Astrocyte (in vitro differentiated cells and primary cell): ENCODE measurements around the gene PROS1. TPM values are rescaled to one million over a fixed set of nuclear protein-coding genes. Genes with fewer than 3 reads are reported as not detected.
"Not testable (repeated sequence)": the region's sequence is repeated elsewhere in the genome, so short reads cannot be mapped to it uniquely, and the experiment has no call there.

Source experiments
- DNase-seq: peaks from one replicate; pipeline ENCODE4 v3.0.0-alpha.2; 2010; ENCODE audit warnings: low read depth
- FAIRE-seq: peaks from 2 replicates; lab custom pipeline; 2011; peaks lifted over from hg19 to GRCh38; lab: Jason Lieb, UNC
- H2AFZ ChIP-seq: 2 replicates; pipeline ENCODE4 v1.6.0; 2012; ENCODE audit warnings: low read depth, low read length, inconsistent platforms
- H3K27ac ChIP-seq: 2 replicates; pipeline ENCODE4 v1.5.1; 2011; ENCODE audit warnings: low read depth, low read length, inconsistent platforms
- H3K27me3 ChIP-seq: 2 replicates; pipeline ENCODE4 v1.6.0; 2011; ENCODE audit warnings: low read length, inconsistent platforms; ENCODE audit not compliant: insufficient read depth
- H3K36me3 ChIP-seq: 2 replicates; pipeline ENCODE4 v1.5.1; 2011; ENCODE audit warnings: low read length, inconsistent platforms; ENCODE audit not compliant: insufficient read depth
- H3K4me1 ChIP-seq: 2 replicates; pipeline ENCODE4 v1.5.1; 2011; ENCODE audit warnings: low read length, inconsistent platforms; ENCODE audit not compliant: insufficient read depth
- H3K4me2 ChIP-seq: 2 replicates; pipeline ENCODE4 v1.6.0; 2012; ENCODE audit warnings: low read length, inconsistent platforms
- H3K4me3 ChIP-seq: 2 replicates; pipeline ENCODE4 v1.5.1; 2011; ENCODE audit warnings: low read depth, mild to moderate bottlenecking, low read length, inconsistent platforms; ENCODE audit not compliant: insufficient read depth
- H3K79me2 ChIP-seq: 2 replicates; pipeline ENCODE4 v1.6.0; 2012; ENCODE audit warnings: mild to moderate bottlenecking, low read length, inconsistent platforms; ENCODE audit not compliant: insufficient read depth
- H3K9ac ChIP-seq: 2 replicates; pipeline ENCODE4 v1.6.0; 2012; ENCODE audit warnings: mild to moderate bottlenecking, low read length, inconsistent platforms
- H3K9me3 ChIP-seq: 2 replicates; pipeline ENCODE4 v1.5.1; 2012; ENCODE audit warnings: low read depth, mild to moderate bottlenecking, low read length, inconsistent platforms; ENCODE audit not compliant: insufficient read depth
- H4K20me1 ChIP-seq: 2 replicates; pipeline ENCODE4 v1.6.0; 2012; ENCODE audit warnings: low read length, inconsistent platforms; ENCODE audit not compliant: insufficient read depth
- H3K27ac Mint-ChIP-seq: one replicate; pipeline ENCODE4 v1.8.0; 2021; ENCODE audit warnings: mild to moderate bottlenecking, mixed read lengths; ENCODE audit not compliant: unreplicated experiment
- H3K27me3 Mint-ChIP-seq: one replicate; pipeline ENCODE4 v1.8.0; 2021; ENCODE audit warnings: low read depth, mixed read lengths; ENCODE audit not compliant: unreplicated experiment
- H3K36me3 Mint-ChIP-seq: one replicate; pipeline ENCODE4 v1.8.0; 2021; ENCODE audit warnings: low read depth, mixed read lengths; ENCODE audit not compliant: unreplicated experiment
- H3K4me1 Mint-ChIP-seq: one replicate; pipeline ENCODE4 v1.8.0; 2021; ENCODE audit warnings: low read depth, mixed read lengths; ENCODE audit not compliant: unreplicated experiment
- H3K4me3 Mint-ChIP-seq: one replicate; pipeline ENCODE4 v1.8.0; 2021; ENCODE audit warnings: mild to moderate bottlenecking, moderate library complexity, mixed read lengths; ENCODE audit not compliant: unreplicated experiment
- H3K9me3 Mint-ChIP-seq: one replicate; pipeline ENCODE4 v1.8.0; 2021; ENCODE audit warnings: mild to moderate bottlenecking, mixed read lengths; ENCODE audit not compliant: unreplicated experiment
- CTCF ChIP-seq: IDR thresholded peaks from 2 replicates; pipeline ENCODE4 v1.5.1; 2011; ENCODE audit warnings: low read depth, mild to moderate bottlenecking, inconsistent platforms, low read length, moderate library complexity; ENCODE audit not compliant: insufficient read depth
- EZH2 ChIP-seq: IDR thresholded peaks from 2 replicates; pipeline ENCODE4 v1.6.1; 2012; ENCODE audit warnings: mild to moderate bottlenecking, low read length, inconsistent platforms; ENCODE audit not compliant: insufficient read depth
- total RNA-seq: library from RNA; stranded (reverse); gene quantifications from 2 replicates; pipeline ENCODE4 v1.2.1, GENCODE V29; 2021

The PROS1 gene
- total RNA-seq, 1 donor from 2014 or later = 13.4 TPM

- no peak overlapping the region for H3K27ac ChIP-seq
- Mint-ChIP-seq H3K36me3 (no peaks in the 10 kb centered on the region), H3K4me1 (no peaks in the 10 kb centered on the region), H3K27ac (no peak overlapping the region), H3K4me3 (no peak overlapping the region), H3K9me3 (no peaks in the 10 kb centered on the region), H3K27me3 (no peaks in the 10 kb centered on the region)
- H2AFZ ChIP-seq = no peak overlapping the region
- H3K4me1 ChIP-seq = no peaks in the 10 kb centered on the region
- no peaks in the 10 kb centered on the region for H3K79me2 ChIP-seq
- no peak overlapping the region for H3K9ac ChIP-seq
- no peak overlapping the region for H3K4me3 ChIP-seq
- no peaks in the 10 kb centered on the region for H3K36me3 ChIP-seq
- no peak for FAIRE-seq
- DNase-seq = no peak
- TF ChIP-seq EZH2 (no peak), CTCF (no peak)
- no peaks in the 10 kb centered on the region for H3K9me3 ChIP-seq
- no peaks in the 10 kb centered on the region for H3K27me3 ChIP-seq
- H3K4me2 ChIP-seq = no peak overlapping the region
- H4K20me1 ChIP-seq = no peaks in the 10 kb centered on the region
Observed at GRCh38 chr3:93906245-93906644, 67.5 kb downstream of the PROS1 start.

- Histone ChIP-seq H3K4me3 (no peak overlapping the region), H3K27me3 (no peaks in the 10 kb centered on the region), H2AFZ (no peak overlapping the region), H4K20me1 (no peaks in the 10 kb centered on the region), H3K79me2 (no peaks in the 10 kb centered on the region), H3K9ac (no peak overlapping the region), H3K9me3 (no peaks in the 10 kb centered on the region), H3K4me1 (no peaks in the 10 kb centered on the region), H3K36me3 (no peaks in the 10 kb centered on the region), H3K4me2 (no peak overlapping the region), H3K27ac (no peak overlapping the region)
- Mint-ChIP-seq H3K27ac (no peak overlapping the region), H3K36me3 (no peaks in the 10 kb centered on the region), H3K9me3 (no peaks in the 10 kb centered on the region), H3K27me3 (no peaks in the 10 kb centered on the region), H3K4me1 (no peaks in the 10 kb centered on the region), H3K4me3 (no peak overlapping the region)
- FAIRE-seq = peak; percentile 47
- no peak for DNase-seq
- no peak for TF ChIP-seq CTCF
- TF ChIP-seq EZH2 = no peak
Observed at GRCh38 chr3:93904568-93904967, 69.1 kb downstream of the PROS1 start.

- not testable (repeated sequence) for H4K20me1 ChIP-seq, H3K79me2 ChIP-seq, H3K9me3 Mint-ChIP-seq, H3K4me3 ChIP-seq, H3K4me1 Mint-ChIP-seq, H3K27ac Mint-ChIP-seq, H3K9ac ChIP-seq, H3K4me1 ChIP-seq, H3K36me3 Mint-ChIP-seq, H3K27me3 ChIP-seq, H2AFZ ChIP-seq, H3K36me3 ChIP-seq, H3K9me3 ChIP-seq, H3K4me3 Mint-ChIP-seq, H3K27ac ChIP-seq, H3K4me2 ChIP-seq, H3K27me3 Mint-ChIP-seq, FAIRE-seq
- peak; percentile 21 for DNase-seq
Observed at GRCh38 chr3:93878250-93879017, 95.3 kb downstream of the PROS1 start.

- not testable (repeated sequence) for H3K27me3 ChIP-seq, H3K27ac Mint-ChIP-seq, H2AFZ ChIP-seq, DNase-seq, H3K4me1 Mint-ChIP-seq, H3K4me1 ChIP-seq, H4K20me1 ChIP-seq, H3K9me3 ChIP-seq, H3K4me3 ChIP-seq, H3K4me3 Mint-ChIP-seq, H3K27ac ChIP-seq, H3K36me3 Mint-ChIP-seq, H3K9ac ChIP-seq, H3K79me2 ChIP-seq, FAIRE-seq, H3K4me2 ChIP-seq, H3K27me3 Mint-ChIP-seq, H3K9me3 Mint-ChIP-seq, H3K36me3 ChIP-seq
Observed at GRCh38 chr3:93877427-93877826, 96.3 kb downstream of the PROS1 start.

- H3K27me3 Mint-ChIP-seq = not testable (repeated sequence)
Observed at GRCh38 chr3:93873412-93873811, 100.3 kb downstream of the PROS1 start.

More at GRCh38 chr3:93873412-93873811, 100.3 kb downstream of the PROS1 start:
- not testable (repeated sequence) for H3K4me1 ChIP-seq, H3K36me3 ChIP-seq, H3K27ac ChIP-seq, H3K4me2 ChIP-seq, H3K27ac Mint-ChIP-seq, H3K27me3 ChIP-seq, H3K79me2 ChIP-seq, H4K20me1 ChIP-seq, H3K4me3 Mint-ChIP-seq, FAIRE-seq, H3K4me1 Mint-ChIP-seq, H3K9me3 Mint-ChIP-seq, H3K9me3 ChIP-seq, H3K36me3 Mint-ChIP-seq, DNase-seq, H3K9ac ChIP-seq, H2AFZ ChIP-seq, H3K4me3 ChIP-seq
